SK-N-SH (cell line): Measurements from ENCODE around the gene MAP3K2. TPM values are rescaled to one million over a fixed set of nuclear protein-coding genes. Genes with fewer than 3 reads are reported as not detected.

Experiments used
- CTCF ChIA-PET: fragments of 300-600, 350-600 bp; formaldehyde crosslinking; extraction: SDS; loops from one replicate; lab custom pipeline; 2021; lab: Yijun Ruan, JAX
- POLR2A ChIA-PET: fragments of 350-600 bp; sonication (Branson Sonifier 250); formaldehyde crosslinking; extraction: SDS; loops from one replicate; lab custom pipeline; 2020; ENCODE audit warnings: antibody characterized with exemption, inconsistent platforms; lab: Yijun Ruan, JAX
- DNase-seq: peaks from one replicate; pipeline ENCODE4 v3.0.0; 2012
- H2AFZ ChIP-seq: fragments of 200-600 bp; sonication (generic); 2 replicates; pipeline ENCODE4 v1.8.1; 2016; ENCODE audit warnings: antibody characterized with exemption, mild to moderate bottlenecking, low read depth
- H3F3A ChIP-seq: fragments of 200-600 bp; sonication (generic); replicated peaks from 2 replicates; pipeline ENCODE3; 2016; ENCODE audit warnings: antibody characterized with exemption, mild to moderate bottlenecking; ENCODE audit not compliant: insufficient read depth
- H3K27ac ChIP-seq, 2 experiments: fragments of 200-500 bp in 1 of 2; fragments of 200-600 bp in 1 of 2; sonication (Bioruptor generic) in 1 of 2; sonication (generic), shearing (Covaris generic) in 1 of 2; 2 replicates each; pipeline versions ENCODE4 v1.5.1 to v1.6.1; 2014 to 2016; ENCODE audit warnings: low read depth in 2 of 2, inconsistent platforms in 1 of 2, low read length in 1 of 2, mild to moderate bottlenecking in 1 of 2, mixed read lengths in 1 of 2
- H3K27me3 ChIP-seq: fragments of 200-600 bp; sonication (generic), shearing (Covaris generic); 2 replicates; pipeline ENCODE4 v1.6.1; 2016; ENCODE audit warnings: mixed run types; ENCODE audit not compliant: insufficient read depth
- H3K36me3 ChIP-seq, 2 experiments: fragments of 200-500 bp in 1 of 2; fragments of 200-600 bp in 1 of 2; sonication (Bioruptor generic) in 1 of 2; sonication (generic) in 1 of 2; replicated peaks in 1 of 2; 2 replicates each; pipeline versions ENCODE3 to v1.5.1; 2014 to 2016; ENCODE audit warnings: low read length in 1 of 2, mild to moderate bottlenecking in 1 of 2; ENCODE audit not compliant: insufficient read depth in 2 of 2, control insufficient read depth in 1 of 2
- H3K4me1 ChIP-seq, 2 experiments: fragments of 200-500 bp in 1 of 2; fragments of 200-600 bp in 1 of 2; sonication (Bioruptor generic) in 1 of 2; sonication (generic), shearing (Covaris generic) in 1 of 2; 2 replicates each; pipeline versions ENCODE4 v1.5.1 to v1.6.1; 2014 to 2016; ENCODE audit warnings: low read depth in 1 of 2, low read length in 1 of 2, mixed run types in 1 of 2; ENCODE audit not compliant: insufficient read depth in 2 of 2, control insufficient read depth in 1 of 2
- H3K4me2 ChIP-seq: fragments of 200-600 bp; sonication (generic), shearing (Covaris generic); 2 replicates; pipeline ENCODE4 v1.6.1; 2017; ENCODE audit warnings: mixed run types
- H3K4me3 ChIP-seq, 2 experiments: fragments of 200-500 bp in 1 of 2; fragments of 200-600 bp in 1 of 2; sonication (Bioruptor generic) in 1 of 2; sonication (generic), shearing (Covaris generic) in 1 of 2; 2 replicates each; pipeline versions ENCODE4 v1.5.1 to v1.8.1; 2014 to 2016; ENCODE audit warnings: low read depth in 2 of 2, inconsistent platforms in 1 of 2, low read length in 1 of 2, mild to moderate bottlenecking in 1 of 2, mixed read lengths in 1 of 2, moderate library complexity in 1 of 2
- H3K79me2 ChIP-seq: fragments of 200-600 bp; sonication (generic); 2 replicates; pipeline ENCODE4 v1.8.1; 2017; ENCODE audit warnings: mild to moderate bottlenecking; ENCODE audit not compliant: insufficient read depth
- H3K9ac ChIP-seq: fragments of 200-600 bp; sonication (generic); 2 replicates; pipeline ENCODE4 v1.6.1; 2017; ENCODE audit warnings: mixed run types
- H3K9me2 ChIP-seq: fragments of 200-600 bp; sonication (generic); 2 replicates; pipeline ENCODE4 v1.6.1; 2017; ENCODE audit warnings: mixed run types
- H3K9me3 ChIP-seq: fragments of 200-600 bp; sonication (generic); 2 replicates; pipeline ENCODE4 v1.6.1; 2017; ENCODE audit warnings: mixed run types, mild to moderate bottlenecking, moderate library complexity
- H4K20me1 ChIP-seq: fragments of 200-600 bp; sonication (generic); 2 replicates; pipeline ENCODE4 v1.6.1; 2017; ENCODE audit warnings: mild to moderate bottlenecking, mixed run types; ENCODE audit not compliant: insufficient read depth
- EZH2phosphoT487 ChIP-seq: fragments of 200-600 bp; sonication (generic); IDR thresholded peaks from 2 replicates; pipeline ENCODE4 v1.6.1; 2017; ENCODE audit warnings: low read depth, mixed run types, mild to moderate bottlenecking, antibody characterized with exemption, moderate library complexity, borderline replicate concordance
- FOSL2 ChIP-seq: IDR thresholded peaks from 2 replicates; pipeline ENCODE4 v1.4.0; 2012; ENCODE audit warnings: low read depth, mild to moderate bottlenecking, moderate library complexity, borderline replicate concordance
- GATA2 ChIP-seq: sonication (generic); formaldehyde crosslinking; IDR thresholded peaks from 2 replicates; pipeline ENCODE4 v1.5.0; 2020; ENCODE audit warnings: mild to moderate bottlenecking, missing genetic modification reagents
- MXI1 ChIP-seq: IDR thresholded peaks from 2 replicates; pipeline ENCODE4 v1.6.1; 2012; ENCODE audit warnings: mild to moderate bottlenecking, low read depth, low read length, improper control_type of control experiment
- NFIC ChIP-seq: IDR thresholded peaks from 2 replicates; pipeline ENCODE4 v1.4.0; 2012; ENCODE audit warnings: borderline replicate concordance
- NRF1 ChIP-seq: IDR thresholded peaks from 2 replicates; pipeline ENCODE4 v1.6.1; 2012; ENCODE audit warnings: low read depth, mild to moderate bottlenecking, low read length
- RAD21 ChIP-seq: IDR thresholded peaks from 2 replicates; pipeline ENCODE4 v1.6.1; 2012; ENCODE audit warnings: mild to moderate bottlenecking, low read length
- TEAD4 ChIP-seq: IDR thresholded peaks from 2 replicates; pipeline ENCODE4 v1.4.0; 2012; ENCODE audit warnings: mild to moderate bottlenecking, borderline replicate concordance; ENCODE audit not compliant: insufficient read depth
- USF2 ChIP-seq: fragments of 150-350 bp; IDR thresholded peaks from 2 replicates; pipeline ENCODE4 v1.6.1; 2017; ENCODE audit warnings: antibody characterized with exemption, low read length, low read depth, borderline replicate concordance
- WGBS: methylation state at CpG from one replicate; pipeline ENCODE4 v1.1.6; 2017; ENCODE audit warnings: low lambda C conversion rate; 5-methylcytosine and 5-hydroxymethylcytosine counted together
- polyA plus RNA-seq, 3 experiments: library from polyadenylated mRNA; depleted of rRNA; stranded (reverse); fragments of >200 nt; gene quantifications; 2 replicates each; pipeline ENCODE4 v1.2.3, GENCODE V29; 2012
- TF ChIP-seq, protein P1 (sequence below): IDR thresholded peaks from 2 replicates; pipeline ENCODE4 v1.6.1; 2012; ENCODE audit warnings: mild to moderate bottlenecking, low read depth, low read length, moderate library complexity

The MAP3K2 gene
- polyA plus RNA-seq, 1 of the 3 experiments (the other 2 are of a cell fraction), result 2.7 TPM

- Histone ChIP-seq H3K79me2 (peaks cover 76% of the 10 kb centered on the region), H3K4me2 (no peak overlapping the region), H3K9ac (no peak overlapping the region), H3F3A (peaks cover 14% of the 10 kb centered on the region), H2AFZ (no peak overlapping the region), H3K4me3 (no peak overlapping the region), H3K36me3 (peaks cover 5 to 20% of the 10 kb centered on the region in 2 experiments)
- POLR2A ChIA-PET, result no interaction called here
- TF ChIP-seq RAD21 (no peak), USF2 (no peak), GATA2 (CRISPR knock-in tag) (no peak), EZH2phosphoT487 (no peak), FOSL2 (no peak)
- TF ChIP-seq, all 33 proteins: peak for 0
- Histone ChIP-seq H3K9me3 (no peaks in the 10 kb centered on the region), H3K27me3 (no peaks in the 10 kb centered on the region), H3K9me2 (no peaks in the 10 kb centered on the region), H3K4me1 (peaks cover 0 to 19% of the 10 kb centered on the region in 2 experiments; a peak in 1 of 4 replicates), H4K20me1 (peaks cover 31% of the 10 kb centered on the region), H3K27ac (no peak overlapping the region)
- WGBS, result 93% methylated on average over 2 of the region's 2 CpGs
- CTCF ChIA-PET, result no interaction called here
- DNase-seq, result no peak
These were observed 44.5 kb downstream of the MAP3K2 start for GRCh38 chr2:127343277-127343676.

- no peak for DNase-seq
- TF ChIP-seq MXI1, result no peak
- TF ChIP-seq, protein P1, sequence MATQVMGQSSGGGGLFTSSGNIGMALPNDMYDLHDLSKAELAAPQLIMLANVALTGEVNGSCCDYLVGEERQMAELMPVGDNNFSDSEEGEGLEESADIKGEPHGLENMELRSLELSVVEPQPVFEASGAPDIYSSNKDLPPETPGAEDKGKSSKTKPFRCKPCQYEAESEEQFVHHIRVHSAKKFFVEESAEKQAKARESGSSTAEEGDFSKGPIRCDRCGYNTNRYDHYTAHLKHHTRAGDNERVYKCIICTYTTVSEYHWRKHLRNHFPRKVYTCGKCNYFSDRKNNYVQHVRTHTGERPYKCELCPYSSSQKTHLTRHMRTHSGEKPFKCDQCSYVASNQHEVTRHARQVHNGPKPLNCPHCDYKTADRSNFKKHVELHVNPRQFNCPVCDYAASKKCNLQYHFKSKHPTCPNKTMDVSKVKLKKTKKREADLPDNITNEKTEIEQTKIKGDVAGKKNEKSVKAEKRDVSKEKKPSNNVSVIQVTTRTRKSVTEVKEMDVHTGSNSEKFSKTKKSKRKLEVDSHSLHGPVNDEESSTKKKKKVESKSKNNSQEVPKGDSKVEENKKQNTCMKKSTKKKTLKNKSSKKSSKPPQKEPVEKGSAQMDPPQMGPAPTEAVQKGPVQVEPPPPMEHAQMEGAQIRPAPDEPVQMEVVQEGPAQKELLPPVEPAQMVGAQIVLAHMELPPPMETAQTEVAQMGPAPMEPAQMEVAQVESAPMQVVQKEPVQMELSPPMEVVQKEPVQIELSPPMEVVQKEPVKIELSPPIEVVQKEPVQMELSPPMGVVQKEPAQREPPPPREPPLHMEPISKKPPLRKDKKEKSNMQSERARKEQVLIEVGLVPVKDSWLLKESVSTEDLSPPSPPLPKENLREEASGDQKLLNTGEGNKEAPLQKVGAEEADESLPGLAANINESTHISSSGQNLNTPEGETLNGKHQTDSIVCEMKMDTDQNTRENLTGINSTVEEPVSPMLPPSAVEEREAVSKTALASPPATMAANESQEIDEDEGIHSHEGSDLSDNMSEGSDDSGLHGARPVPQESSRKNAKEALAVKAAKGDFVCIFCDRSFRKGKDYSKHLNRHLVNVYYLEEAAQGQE, result no peak
- TF ChIP-seq NFIC, result no peak
- no peak for TF ChIP-seq TEAD4
- TF ChIP-seq NRF1, result no peak
- TF ChIP-seq, all 33 proteins: peak for 0
- Histone ChIP-seq H3K4me2 (no peak overlapping the region), H3K9ac (no peak overlapping the region), H3K9me2 (no peaks in the 10 kb centered on the region), H2AFZ (no peak overlapping the region), H4K20me1 (peaks cover 21% of the 10 kb centered on the region; the same call in 1 of the 2 replicates), H3F3A (peaks cover 13% of the 10 kb centered on the region), H3K9me3 (no peaks in the 10 kb centered on the region), H3K4me3 (no peak overlapping the region), H3K27me3 (no peaks in the 10 kb centered on the region), H3K79me2 (peaks cover 69% of the 10 kb centered on the region), H3K27ac (no peak overlapping the region), H3K36me3 (peaks cover 12 to 29% of the 10 kb centered on the region in 2 experiments), H3K4me1 (peaks cover 0 to 16% of the 10 kb centered on the region in 2 experiments; a peak in 1 of 4 replicates)
- ChIA-PET POLR2A (no interaction called here), CTCF (no interaction called here)
- WGBS, result 92% methylated on average over 1 of the region's 1 CpG
These were observed 45.7 kb downstream of the MAP3K2 start for GRCh38 chr2:127342101-127342500.
